GM12878 (cell line): ENCODE measurements around the gene LRRC51. TPM values are rescaled to one million over a fixed set of nuclear protein-coding genes. Genes with fewer than 3 reads are reported as not detected.

ENCODE experiments used
- CBX3 ChIP-seq: fragments of 200-600 bp; sonication (generic); IDR thresholded peaks from 2 replicates; pipeline ENCODE4 v1.6.1; 2016; ENCODE audit warnings: low read depth, borderline replicate concordance
- FOXK2 ChIP-seq: fragments of 450-650 bp; IDR thresholded peaks from 2 replicates; pipeline ENCODE4 v1.6.1; 2017; ENCODE audit warnings: mild to moderate bottlenecking, moderate library complexity
- MTA2 ChIP-seq: fragments of 450-650 bp; IDR thresholded peaks from 2 replicates; pipeline ENCODE4 v1.6.1; 2016; ENCODE audit warnings: low read depth, mild to moderate bottlenecking, moderate library complexity
- POLR2A ChIP-seq: IDR thresholded peaks from 2 replicates; pipeline ENCODE4 v1.6.1; 2011; ENCODE audit warnings: low read depth, mild to moderate bottlenecking, low read length
- SMAD1 ChIP-seq: fragments of 450-650 bp; IDR thresholded peaks from 2 replicates; pipeline ENCODE4 v1.6.1; 2018; ENCODE audit warnings: mild to moderate bottlenecking, low read depth; ENCODE audit not compliant: partially characterized antibody
- SP1 ChIP-seq: IDR thresholded peaks from one replicate; pipeline ENCODE4 v1.6.1; 2011; ENCODE audit warnings: low read depth, low read length
- SREBF1 ChIP-seq: IDR thresholded peaks from 2 replicates; pipeline ENCODE4 v1.6.1; 2012; ENCODE audit warnings: mild to moderate bottlenecking, low read length
- SRF ChIP-seq, 2 experiments: IDR thresholded peaks; 2 replicates each; pipeline ENCODE4 v1.6.1; 2011; ENCODE audit warnings: low read depth in 2 of 2, low read length in 2 of 2, mild to moderate bottlenecking in 1 of 2, moderate library complexity in 1 of 2
- STAT1 ChIP-seq: fragments of 450-650 bp; conservative IDR thresholded peaks from 2 replicates; pipeline ENCODE4 v1.6.1; 2014; ENCODE audit warnings: antibody characterized with exemption, mild to moderate bottlenecking
- TAF1 ChIP-seq: IDR thresholded peaks from 2 replicates; pipeline ENCODE4 v1.6.1; 2011; ENCODE audit warnings: mild to moderate bottlenecking, low read depth, low read length, borderline replicate concordance
- ZNF207 ChIP-seq: fragments of 450-650 bp; IDR thresholded peaks from 2 replicates; pipeline ENCODE4 v1.6.1; 2014; ENCODE audit warnings: antibody characterized with exemption, mild to moderate bottlenecking, borderline replicate concordance
- ZSCAN29 ChIP-seq: fragments of 450-650 bp; IDR thresholded peaks from 2 replicates; pipeline ENCODE4 v1.6.1; 2017; ENCODE audit warnings: mild to moderate bottlenecking, moderate library complexity
- polyA plus RNA-seq, 11 experiments: library from polyadenylated mRNA; depleted of rRNA in 4 of 11; unstranded in 6 of 11; stranded (reverse) in 5 of 11; fragments of >200 nt; fragmentation: Nextera tagmentation in 4 of 11; fragmentation: Illumina TruSeq in 1 of 11; extraction: Ambion mirVana in 4 of 11; extraction: Trizol in 1 of 11; gene quantifications; 1 replicate in 1 of 11; 2 replicates in 10 of 11; pipeline versions ENCODE4 v1.2.1 to v1.2.3, GENCODE V29; 2011 to 2016; ENCODE audit warnings: inconsistent platforms in 2 of 11, missing spikeins in 2 of 11, low read depth in 1 of 11
- total RNA-seq, 4 experiments: library from RNA; depleted of rRNA in 3 of 4; stranded (reverse); fragments of >200 nt in 3 of 4; fragmentation: Illumina TruSeq in 1 of 4; extraction: Trizol in 1 of 4; gene quantifications; 2 replicates each; pipeline versions ENCODE4 v1.2.1 to v1.2.3, GENCODE V29; 2013 to 2021
- TF ChIP-seq, protein P1 (sequence below): fragments of 450-650 bp; IDR thresholded peaks from 2 replicates; pipeline ENCODE4 v1.6.1; 2017; ENCODE audit warnings: mild to moderate bottlenecking, moderate library complexity
- TF ChIP-seq, protein P2 (sequence below): fragments of 450-650 bp; IDR thresholded peaks from 2 replicates; pipeline ENCODE4 v1.6.1; 2016; ENCODE audit warnings: mild to moderate bottlenecking
- TF ChIP-seq, protein P3 (sequence below): IDR thresholded peaks from 2 replicates; pipeline ENCODE4 v1.6.1; 2011; ENCODE audit warnings: borderline replicate concordance, low read depth, mild to moderate bottlenecking, moderate library complexity, low read length; ENCODE audit not compliant: insufficient read depth, poor library complexity, severe bottlenecking
- TF ChIP-seq, protein P4 (sequence below): fragments of 450-650 bp; IDR thresholded peaks from 2 replicates; pipeline ENCODE4 v1.6.1; 2016; ENCODE audit warnings: mild to moderate bottlenecking
- TF ChIP-seq, protein P5 (sequence below): fragments of 450-650 bp; formaldehyde crosslinking; IDR thresholded peaks from 2 replicates; pipeline ENCODE4 v1.4.0; 2020; ENCODE audit warnings: mild to moderate bottlenecking, moderate library complexity

The LRRC51 gene
- total and polyA plus RNA-seq, 10 of the 15 experiments (the other 5 are each of a cell fraction or from before 2014, with no cell fraction given): 2.6 to 8.6 (median 5.4) TPM

DNA sequence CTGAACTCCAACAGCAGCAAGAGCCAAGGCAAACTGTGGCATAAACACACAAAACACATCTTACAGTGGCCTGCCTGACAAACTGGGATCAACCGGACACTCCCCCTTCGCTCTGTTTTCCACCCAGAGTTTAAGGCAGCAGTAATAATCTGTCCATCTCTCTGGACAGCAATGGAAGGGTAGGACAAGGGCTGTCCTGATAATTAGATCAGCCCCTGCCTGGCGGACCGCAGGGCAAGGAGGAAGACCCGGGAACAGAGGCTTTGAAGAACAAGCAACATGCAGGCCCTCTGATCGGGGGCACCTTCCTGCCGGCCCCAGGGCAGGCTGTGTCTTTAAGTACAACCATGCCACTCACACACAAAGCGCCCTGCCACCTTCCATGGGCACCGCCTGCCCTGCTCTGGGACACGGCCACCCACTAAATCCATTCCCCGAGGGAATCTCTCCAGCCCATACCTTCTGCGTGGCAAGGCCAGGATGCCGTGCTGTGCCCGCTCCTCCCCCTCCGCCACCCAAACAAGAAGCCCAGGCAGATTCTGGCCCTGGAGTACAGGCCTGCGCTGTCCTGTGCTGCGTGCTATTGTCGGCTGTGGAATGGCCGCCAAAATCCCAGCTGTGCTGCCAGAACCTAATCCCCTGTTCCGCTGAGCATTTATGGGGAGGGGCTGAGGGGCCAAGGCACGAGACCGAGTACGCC is 39.1 kb upstream of the LRRC51 start (continued):
- TF ChIP-seq, protein P1, sequence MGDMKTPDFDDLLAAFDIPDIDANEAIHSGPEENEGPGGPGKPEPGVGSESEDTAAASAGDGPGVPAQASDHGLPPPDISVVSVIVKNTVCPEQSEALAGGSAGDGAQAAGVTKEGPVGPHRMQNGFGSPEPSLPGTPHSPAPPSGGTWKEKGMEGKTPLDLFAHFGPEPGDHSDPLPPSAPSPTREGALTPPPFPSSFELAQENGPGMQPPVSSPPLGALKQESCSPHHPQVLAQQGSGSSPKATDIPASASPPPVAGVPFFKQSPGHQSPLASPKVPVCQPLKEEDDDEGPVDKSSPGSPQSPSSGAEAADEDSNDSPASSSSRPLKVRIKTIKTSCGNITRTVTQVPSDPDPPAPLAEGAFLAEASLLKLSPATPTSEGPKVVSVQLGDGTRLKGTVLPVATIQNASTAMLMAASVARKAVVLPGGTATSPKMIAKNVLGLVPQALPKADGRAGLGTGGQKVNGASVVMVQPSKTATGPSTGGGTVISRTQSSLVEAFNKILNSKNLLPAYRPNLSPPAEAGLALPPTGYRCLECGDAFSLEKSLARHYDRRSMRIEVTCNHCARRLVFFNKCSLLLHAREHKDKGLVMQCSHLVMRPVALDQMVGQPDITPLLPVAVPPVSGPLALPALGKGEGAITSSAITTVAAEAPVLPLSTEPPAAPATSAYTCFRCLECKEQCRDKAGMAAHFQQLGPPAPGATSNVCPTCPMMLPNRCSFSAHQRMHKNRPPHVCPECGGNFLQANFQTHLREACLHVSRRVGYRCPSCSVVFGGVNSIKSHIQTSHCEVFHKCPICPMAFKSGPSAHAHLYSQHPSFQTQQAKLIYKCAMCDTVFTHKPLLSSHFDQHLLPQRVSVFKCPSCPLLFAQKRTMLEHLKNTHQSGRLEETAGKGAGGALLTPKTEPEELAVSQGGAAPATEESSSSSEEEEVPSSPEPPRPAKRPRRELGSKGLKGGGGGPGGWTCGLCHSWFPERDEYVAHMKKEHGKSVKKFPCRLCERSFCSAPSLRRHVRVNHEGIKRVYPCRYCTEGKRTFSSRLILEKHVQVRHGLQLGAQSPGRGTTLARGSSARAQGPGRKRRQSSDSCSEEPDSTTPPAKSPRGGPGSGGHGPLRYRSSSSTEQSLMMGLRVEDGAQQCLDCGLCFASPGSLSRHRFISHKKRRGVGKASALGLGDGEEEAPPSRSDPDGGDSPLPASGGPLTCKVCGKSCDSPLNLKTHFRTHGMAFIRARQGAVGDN: peak; percentile 65; the same call in 1 of the 2 replicates
- TF ChIP-seq, protein P2, sequence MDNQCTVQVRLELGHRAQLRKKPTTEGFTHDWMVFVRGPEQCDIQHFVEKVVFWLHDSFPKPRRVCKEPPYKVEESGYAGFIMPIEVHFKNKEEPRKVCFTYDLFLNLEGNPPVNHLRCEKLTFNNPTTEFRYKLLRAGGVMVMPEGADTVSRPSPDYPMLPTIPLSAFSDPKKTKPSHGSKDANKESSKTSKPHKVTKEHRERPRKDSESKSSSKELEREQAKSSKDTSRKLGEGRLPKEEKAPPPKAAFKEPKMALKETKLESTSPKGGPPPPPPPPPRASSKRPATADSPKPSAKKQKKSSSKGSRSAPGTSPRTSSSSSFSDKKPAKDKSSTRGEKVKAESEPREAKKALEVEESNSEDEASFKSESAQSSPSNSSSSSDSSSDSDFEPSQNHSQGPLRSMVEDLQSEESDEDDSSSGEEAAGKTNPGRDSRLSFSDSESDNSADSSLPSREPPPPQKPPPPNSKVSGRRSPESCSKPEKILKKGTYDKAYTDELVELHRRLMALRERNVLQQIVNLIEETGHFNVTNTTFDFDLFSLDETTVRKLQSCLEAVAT: peak; percentile 25; the same call in 1 of the 2 replicates
- TF ChIP-seq FOXK2 (no peak), CBX3 (no peak), SREBF1 (no peak), SP1 (peak; percentile 67), SRF (IDR thresholded peaks at IDR 0.05; ENCODE audit: low read depth in 2 of 2, low read length in 2 of 2) (no peak), STAT1 (no peak), TAF1 (0 out of 2 replicates have a peak, but pooled peaks have one; percentile 24), ZNF207 (0 out of 2 replicates have a peak, but pooled peaks have one; percentile 45), ZSCAN29 (0 out of 2 replicates have a peak, but pooled peaks have one; percentile 45), POLR2A (peak; percentile 64; the same call in 1 of the 2 replicates), MTA2 (no peak), SMAD1 (no peak)
- TF ChIP-seq, protein P3, sequence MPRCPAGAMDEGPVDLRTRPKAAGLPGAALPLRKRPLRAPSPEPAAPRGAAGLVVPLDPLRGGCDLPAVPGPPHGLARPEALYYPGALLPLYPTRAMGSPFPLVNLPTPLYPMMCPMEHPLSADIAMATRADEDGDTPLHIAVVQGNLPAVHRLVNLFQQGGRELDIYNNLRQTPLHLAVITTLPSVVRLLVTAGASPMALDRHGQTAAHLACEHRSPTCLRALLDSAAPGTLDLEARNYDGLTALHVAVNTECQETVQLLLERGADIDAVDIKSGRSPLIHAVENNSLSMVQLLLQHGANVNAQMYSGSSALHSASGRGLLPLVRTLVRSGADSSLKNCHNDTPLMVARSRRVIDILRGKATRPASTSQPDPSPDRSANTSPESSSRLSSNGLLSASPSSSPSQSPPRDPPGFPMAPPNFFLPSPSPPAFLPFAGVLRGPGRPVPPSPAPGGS: no peak
- TF ChIP-seq, protein P4, sequence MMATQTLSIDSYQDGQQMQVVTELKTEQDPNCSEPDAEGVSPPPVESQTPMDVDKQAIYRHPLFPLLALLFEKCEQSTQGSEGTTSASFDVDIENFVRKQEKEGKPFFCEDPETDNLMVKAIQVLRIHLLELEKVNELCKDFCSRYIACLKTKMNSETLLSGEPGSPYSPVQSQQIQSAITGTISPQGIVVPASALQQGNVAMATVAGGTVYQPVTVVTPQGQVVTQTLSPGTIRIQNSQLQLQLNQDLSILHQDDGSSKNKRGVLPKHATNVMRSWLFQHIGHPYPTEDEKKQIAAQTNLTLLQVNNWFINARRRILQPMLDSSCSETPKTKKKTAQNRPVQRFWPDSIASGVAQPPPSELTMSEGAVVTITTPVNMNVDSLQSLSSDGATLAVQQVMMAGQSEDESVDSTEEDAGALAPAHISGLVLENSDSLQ: peak; percentile 60
- TF ChIP-seq, protein P5, sequence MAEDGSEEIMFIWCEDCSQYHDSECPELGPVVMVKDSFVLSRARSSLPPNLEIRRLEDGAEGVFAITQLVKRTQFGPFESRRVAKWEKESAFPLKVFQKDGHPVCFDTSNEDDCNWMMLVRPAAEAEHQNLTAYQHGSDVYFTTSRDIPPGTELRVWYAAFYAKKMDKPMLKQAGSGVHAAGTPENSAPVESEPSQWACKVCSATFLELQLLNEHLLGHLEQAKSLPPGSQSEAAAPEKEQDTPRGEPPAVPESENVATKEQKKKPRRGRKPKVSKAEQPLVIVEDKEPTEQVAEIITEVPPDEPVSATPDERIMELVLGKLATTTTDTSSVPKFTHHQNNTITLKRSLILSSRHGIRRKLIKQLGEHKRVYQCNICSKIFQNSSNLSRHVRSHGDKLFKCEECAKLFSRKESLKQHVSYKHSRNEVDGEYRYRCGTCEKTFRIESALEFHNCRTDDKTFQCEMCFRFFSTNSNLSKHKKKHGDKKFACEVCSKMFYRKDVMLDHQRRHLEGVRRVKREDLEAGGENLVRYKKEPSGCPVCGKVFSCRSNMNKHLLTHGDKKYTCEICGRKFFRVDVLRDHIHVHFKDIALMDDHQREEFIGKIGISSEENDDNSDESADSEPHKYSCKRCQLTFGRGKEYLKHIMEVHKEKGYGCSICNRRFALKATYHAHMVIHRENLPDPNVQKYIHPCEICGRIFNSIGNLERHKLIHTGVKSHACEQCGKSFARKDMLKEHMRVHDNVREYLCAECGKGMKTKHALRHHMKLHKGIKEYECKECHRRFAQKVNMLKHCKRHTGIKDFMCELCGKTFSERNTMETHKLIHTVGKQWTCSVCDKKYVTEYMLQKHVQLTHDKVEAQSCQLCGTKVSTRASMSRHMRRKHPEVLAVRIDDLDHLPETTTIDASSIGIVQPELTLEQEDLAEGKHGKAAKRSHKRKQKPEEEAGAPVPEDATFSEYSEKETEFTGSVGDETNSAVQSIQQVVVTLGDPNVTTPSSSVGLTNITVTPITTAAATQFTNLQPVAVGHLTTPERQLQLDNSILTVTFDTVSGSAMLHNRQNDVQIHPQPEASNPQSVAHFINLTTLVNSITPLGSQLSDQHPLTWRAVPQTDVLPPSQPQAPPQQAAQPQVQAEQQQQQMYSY (CRISPR knock-in tag): no peak
